OCI-LY1 (cell line): ENCODE data around the gene TTC16.

Experiments
- CTCF ChIP-seq: fragments of 200-600 bp; sonication (generic), shearing (Covaris generic); IDR thresholded peaks from 2 replicates; pipeline ENCODE4 v1.5.1; 2017; ENCODE audit warnings: mild to moderate bottlenecking, antibody characterized with exemption, low read length, moderate library complexity, mixed read lengths
- EZH2 ChIP-seq: fragments of 200-600 bp; sonication (generic), shearing (Covaris generic); IDR thresholded peaks from 2 replicates; pipeline ENCODE4 v1.8.0; 2017; ENCODE audit warnings: borderline replicate concordance, mixed run types, mild to moderate bottlenecking, antibody characterized with exemption, low read length, moderate library complexity, mixed read lengths

- TF ChIP-seq CTCF: no peak
- TF ChIP-seq EZH2: no peak
Measured at GRCh38 chr9:127770905-127771569, 55.2 kb downstream of the TTC16 start.
